NCI-H748 treated with DMSO at 0.1 percent for 48 hours (cell line): ENCODE data around the gene SPINK8.
"Not testable (repeated sequence)": the region's sequence is repeated elsewhere in the genome, so short reads cannot be mapped to it uniquely, and the experiment has no call there.

Source experiments
- DNase-seq: peaks from one replicate; lab custom pipeline; 2025; lab: John Stamatoyannopoulos, UW

The SPINK8 gene

DNA sequence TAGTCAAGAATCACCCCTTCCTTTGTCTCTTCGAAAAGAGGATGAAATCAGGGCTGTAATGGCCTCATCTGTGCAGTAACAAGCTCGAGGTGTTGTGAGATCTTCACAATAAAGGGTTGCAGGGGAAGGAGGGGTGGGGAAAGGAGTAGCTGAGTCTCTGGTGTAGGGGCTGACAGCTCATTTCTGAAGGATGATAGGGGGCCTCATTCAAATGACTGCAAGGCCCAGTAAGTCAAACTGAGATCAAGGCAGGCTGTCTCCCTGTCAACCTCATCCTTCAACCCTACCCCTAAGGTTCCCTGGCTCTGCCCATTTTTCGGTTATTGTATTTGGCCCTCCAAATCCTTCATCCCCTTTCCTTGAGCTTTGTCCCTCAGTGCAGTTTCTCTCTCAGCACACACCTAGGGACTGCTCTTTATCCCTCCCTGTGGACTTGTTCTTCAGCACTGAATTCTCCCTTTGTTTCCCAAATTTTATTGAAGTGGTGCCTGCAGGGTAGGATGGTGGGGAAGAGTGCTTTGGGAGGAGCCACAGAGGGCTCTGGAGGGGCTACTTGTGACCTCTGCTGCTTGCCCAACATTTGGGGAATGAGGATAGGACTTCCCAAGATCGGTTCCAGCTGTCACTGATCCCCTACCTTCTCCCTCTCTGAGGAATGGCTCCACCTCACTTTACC lies 54.4 kb downstream of the SPINK8 start:
- DNase-seq: no peak

DNA sequence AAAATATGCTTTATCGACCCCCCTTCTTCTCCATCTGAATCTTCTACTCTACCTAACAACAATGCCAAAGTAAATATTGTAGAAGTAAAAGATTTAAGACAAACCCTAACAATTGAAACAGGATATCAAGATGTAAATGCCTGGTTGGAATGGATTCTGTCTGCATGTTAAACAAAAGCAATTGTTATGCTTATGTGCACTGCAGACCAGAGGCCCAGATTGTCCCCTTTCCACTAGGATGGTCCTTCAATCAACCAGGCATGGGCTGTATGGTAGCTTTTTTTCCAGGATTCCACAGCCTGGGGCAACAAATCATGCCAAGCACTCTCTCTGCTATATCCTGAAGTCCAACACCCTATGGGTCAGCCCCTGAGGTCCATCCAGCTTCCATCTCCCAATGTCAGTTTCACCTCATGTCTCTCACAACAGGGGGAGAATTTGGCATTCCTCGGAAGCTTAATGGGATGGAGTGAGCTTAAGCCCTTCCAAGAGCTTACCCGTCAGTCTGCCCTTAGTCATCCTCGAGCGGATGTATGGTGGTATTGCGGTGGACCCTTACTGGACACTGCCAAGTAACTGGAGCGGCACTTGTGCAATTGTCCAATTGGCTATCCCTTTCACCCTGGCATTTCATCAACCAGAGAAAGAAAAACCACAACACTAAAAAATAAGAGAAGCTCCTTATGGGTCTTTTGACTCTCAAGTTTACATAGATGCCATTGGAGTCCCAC lies 56.4 kb downstream of the SPINK8 start:
- DNase-seq: no peak

DNA sequence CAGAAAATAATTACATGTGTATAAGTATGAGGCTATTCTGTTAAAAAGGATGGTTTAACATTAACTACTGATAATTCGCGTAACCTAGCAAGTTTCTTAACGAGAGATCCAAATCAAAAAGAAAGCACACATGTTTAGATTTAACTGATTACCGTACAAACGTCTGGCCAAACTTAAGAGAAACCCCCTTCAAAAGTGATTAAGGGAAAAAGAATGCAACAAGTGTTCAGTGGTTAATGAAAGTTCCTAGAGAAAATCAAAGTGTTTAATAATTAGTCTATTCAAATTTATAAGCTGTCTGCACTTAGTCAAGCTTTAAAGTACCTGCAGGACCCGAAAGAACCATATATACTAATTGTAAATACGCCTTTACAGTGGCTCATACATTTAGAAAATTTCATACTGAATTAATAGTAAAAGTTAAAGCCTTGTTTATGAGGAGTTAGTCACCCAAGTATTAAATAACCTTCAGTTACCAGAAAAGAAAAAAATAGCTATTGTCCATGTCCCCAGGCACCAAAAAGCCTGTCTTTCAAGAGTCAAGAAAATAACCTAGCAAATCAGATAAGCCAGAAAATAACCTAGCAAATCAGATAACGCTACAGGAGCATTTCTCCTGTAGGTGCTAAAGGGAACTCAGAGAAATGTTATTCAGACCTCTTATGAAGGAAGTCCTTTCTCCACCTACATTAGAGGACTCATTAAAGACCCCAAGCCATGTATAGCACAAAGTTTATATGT lies 58.0 kb downstream of the SPINK8 start:
- no peak for DNase-seq

DNA sequence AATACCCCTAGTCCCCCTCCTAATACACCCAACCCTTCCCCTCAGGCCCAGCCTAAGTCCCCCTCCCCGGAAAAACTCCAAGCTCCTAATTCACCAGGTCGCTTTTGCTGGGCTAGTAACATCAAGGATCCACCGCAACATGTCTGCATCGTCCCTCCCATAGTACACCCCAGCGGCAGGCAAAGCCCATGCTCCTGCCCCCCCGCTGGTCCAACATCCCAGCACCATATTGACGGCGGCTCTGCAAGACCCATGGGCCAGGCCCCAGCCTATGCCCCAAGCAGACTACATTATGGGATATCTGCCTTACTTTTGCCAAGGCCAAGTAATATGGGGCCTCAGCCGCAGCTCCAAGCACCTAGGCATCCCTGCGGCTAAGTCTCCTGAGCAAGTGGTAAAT lies 59.0 kb downstream of the SPINK8 start:
- no peak for DNase-seq

DNA sequence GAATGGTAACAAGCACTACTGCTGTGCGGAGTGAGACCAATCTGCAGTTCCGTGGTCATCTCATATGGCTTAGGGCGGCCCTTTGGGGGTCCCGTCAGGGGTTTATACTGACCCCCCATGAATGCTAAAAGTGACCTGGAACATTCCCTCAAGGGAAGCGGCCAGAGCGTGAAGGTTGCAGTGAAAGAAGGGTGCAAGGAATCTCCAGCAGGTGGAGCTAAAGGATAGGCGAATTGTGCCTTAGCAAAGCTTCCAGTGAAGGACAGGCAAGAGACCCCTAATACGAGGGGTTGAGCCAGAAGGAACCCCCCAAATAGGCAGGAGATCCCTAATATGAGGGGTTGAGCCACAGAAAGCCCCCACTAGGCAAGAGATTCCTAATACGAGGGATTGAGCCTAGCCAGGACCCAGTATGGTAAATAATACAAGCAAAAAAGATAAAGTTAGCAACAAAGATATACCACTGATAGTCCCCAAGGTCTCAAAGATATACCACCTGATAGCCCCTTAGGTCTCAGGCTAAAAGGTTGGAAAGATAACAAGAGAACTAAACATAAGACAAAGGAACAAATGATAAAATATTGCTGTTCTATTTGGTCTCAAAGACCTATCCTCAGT lies 59.8 kb downstream of the SPINK8 start:
- DNase-seq: peak; percentile 10

DNA sequence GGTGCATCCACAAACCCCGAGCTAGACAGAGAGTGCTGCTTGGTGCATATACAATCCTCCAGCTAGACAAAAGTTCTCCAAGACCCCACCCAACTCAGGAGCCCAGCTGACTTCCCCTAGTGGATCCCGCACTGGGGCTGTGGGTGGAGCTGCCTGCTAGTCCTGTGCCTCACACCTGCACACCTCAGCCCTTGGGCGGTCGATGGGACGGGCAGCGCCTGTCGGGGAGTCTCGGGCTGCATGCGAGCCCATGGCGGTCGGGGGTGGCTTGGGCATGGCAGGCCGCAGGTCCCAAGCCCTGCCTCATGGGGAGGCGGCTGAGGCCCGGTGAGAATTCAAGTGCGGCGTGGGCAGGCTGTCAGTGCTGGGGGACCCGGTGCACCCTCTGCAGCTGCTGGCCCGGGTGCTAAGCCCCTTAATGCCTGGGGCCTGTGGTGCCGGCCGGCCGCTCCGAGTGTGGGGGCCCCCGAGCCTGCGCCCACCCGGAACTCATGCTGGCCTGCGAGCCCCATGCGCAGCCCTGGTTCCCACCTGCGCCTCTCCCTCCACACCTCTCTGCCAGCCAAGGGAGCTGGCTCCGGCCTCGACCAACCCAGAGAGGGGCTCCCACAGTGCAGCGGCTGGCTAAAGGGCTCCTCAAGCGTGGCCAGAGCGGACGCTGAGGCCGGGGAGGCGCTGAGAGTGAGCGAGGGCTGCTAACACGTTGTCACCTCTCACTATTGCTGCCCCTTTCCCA lies 61.5 kb downstream of the SPINK8 start:
- DNase-seq: no peak

DNA sequence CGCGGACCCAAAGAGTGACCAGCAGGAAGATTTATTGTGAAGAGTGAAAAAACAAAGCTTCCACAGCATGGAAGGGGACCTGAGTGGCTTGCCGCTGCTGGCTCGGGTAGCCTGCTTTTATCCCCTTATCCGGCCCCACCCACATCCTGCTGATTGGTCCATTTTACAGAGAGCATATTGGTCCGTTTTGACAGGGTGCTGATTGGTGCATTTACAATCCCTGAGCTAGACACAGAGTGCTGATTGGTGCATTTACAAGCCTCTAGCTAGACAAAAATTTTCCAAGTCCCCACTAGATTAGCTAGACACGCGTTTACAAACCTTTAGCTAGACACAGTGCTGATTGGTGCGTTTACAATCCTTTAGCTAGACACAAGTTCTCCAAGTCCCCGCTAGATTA lies 62.2 kb downstream of the SPINK8 start:
- DNase-seq: not testable (repeated sequence)

DNA sequence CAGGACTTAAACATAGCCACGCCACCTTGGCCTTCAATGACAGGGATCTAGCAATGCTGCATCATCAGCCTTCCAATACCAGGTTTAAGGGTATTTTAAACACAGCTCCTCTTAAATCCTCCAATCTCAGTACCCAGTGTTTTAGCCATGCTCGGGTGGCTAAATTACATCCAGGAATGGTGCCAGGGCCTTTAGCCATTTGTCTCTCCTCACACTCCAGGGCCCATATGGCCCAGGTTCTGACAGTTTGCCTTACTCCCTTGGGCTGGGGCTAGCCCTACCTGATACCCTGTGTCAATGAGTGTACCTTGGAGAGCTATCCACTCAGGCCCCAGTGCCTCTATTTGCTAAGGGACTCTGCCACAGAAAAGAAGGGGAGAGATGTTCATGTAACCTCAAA lies 63.2 kb downstream of the SPINK8 start:
- DNase-seq: no peak

DNA sequence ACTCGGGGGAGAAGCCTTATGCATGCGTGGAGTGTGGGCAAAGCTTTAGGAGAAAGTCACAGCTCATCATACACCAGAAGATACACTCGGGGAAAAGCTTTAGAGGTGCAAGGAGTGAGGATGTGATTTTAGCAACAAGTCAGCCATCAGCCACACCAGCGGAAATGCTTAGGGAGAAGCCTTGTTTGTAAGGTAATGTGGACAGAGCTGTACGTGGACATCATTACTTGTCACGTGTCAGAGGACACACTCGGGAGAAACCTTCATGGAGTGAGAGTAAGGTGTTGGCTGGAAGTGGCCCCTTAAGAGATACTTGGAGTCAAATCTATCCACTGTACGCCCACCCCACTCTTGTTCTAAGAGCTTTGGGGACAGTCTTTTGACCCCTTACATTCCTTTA lies 63.9 kb downstream of the SPINK8 start:
- no peak for DNase-seq

DNA sequence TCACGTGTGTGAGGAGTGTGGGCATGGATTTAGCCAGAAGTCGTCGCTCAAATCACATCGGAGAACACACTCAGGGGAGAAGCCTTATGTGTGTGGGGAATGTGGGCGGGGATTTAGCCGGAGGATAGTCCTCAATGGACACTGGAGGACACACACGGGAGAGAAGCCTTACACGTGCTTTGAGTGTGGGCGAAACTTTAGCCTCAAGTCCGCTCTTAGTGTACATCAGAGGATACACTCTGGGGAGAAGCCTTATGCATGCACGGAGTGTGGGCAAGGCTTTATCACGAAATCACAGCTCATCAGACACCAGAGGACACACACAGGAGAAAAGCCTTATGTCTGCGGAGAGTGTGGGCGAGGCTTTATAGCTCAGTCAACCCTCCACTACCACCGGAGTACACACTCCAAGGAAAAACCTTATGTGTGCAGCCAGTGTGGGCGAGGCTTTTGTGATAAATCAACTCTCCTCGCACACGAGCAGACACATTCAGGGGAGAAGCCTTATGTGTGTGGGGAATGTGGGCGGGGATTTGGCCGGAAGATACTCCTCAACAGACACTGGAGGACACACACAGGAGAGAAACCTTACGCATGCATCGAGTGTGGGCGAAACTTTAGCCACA lies 64.4 kb downstream of the SPINK8 start:
- no peak for DNase-seq

DNA sequence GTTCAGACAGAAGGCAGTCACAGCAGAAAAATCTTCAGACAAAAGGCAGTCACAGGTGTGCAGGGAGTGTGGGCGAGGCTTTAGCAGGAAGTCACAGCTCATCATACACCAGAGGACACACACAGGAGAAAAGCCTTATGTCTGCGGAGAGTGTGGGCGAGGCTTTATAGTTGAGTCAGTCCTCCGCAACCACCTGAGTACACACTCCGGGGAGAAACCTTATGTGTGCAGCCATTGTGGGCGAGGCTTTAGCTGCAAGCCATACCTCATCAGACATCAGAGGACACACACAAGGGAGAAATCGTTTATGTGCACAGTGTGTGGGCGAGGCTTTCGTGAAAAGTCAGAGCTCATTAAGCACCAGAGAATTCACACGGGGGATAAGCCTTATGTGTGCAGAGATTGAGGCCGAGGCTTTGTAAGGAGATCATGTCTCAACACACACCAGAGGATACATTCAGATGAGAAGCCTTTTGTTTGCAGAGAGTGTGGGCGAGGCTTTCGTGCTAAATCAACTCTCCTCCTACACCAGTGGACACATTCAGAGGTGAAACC lies 65.0 kb downstream of the SPINK8 start:
- DNase-seq: peak; percentile 44

DNA sequence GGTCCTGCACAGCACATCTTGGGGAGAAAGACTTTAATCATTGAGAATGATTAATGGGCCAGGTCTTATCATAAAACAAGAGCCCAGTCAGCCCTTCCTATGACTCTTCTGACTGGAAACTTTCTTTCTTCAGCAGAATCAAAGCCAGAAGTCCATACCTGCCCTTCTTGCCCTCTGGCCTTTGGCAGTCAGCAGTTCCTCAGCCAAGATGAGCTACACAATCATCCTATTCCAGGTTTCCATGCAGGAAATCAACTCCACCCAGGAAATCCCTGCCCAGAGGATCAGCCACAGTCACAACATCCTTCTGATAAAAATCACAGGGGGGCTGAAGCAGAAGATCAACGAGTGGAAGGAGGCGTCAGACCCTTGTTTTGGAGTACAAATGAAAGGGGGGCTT lies 65.7 kb downstream of the SPINK8 start:
- DNase-seq: no peak

DNA sequence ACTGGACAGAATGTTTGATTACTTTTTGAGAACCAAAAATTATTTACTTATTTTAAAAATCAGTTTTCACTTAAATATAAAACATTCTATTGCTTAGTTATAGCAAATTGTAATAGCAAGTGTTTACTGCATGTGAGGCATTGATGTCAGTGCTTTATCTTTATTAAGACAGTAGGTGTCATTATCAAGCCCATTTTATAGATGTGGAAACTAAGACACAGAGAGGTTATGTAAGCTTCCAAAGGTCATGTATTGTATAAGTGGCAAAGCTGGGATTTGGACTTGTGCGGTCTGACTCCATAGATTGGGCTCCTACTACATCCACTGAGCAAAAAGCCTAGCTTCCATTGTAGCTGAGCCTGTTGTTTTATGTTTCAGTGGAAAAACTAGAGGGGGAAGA lies 74.9 kb downstream of the SPINK8 start:
- DNase-seq: no peak
